Measurements from ENCODE around the gene PRRT1B.
"Not testable (repeated sequence)": the region's sequence is repeated elsewhere in the genome, so short reads cannot be mapped to it uniquely, and the experiment has no call there.

Gene PRRT1B

GRCh38 chr9:131505012-131505411, 40.3 kb upstream of the PRRT1B start:
- no peak for TF ChIP-seq CTCF (IDR thresholded peaks at IDR 0.05)
- H3K4me2 ChIP-seq (ENCODE audit: low read length), result no peak overlapping the region
- no peaks in the 10 kb centered on the region for H3K36me3 ChIP-seq (ENCODE audit: control insufficient read depth, insufficient read depth, low read length)
- no peak overlapping the region for H2AFZ ChIP-seq
- H3K79me2 ChIP-seq, result peaks cover 2% of the 10 kb centered on the region
- H3K9ac ChIP-seq, result no peak overlapping the region
- no peak overlapping the region for H3K4me3 ChIP-seq (ENCODE audit: low read depth, low read length)
- no peak overlapping the region for H3K27ac ChIP-seq
- peaks cover 2% of the 10 kb centered on the region for H3K4me1 ChIP-seq
- no peaks in the 10 kb centered on the region for H3K9me3 ChIP-seq (ENCODE audit: control insufficient read depth, low read length)
- no peaks in the 10 kb centered on the region for H3K27me3 ChIP-seq (ENCODE audit: control insufficient read depth, insufficient read depth, low read length)

DNA sequence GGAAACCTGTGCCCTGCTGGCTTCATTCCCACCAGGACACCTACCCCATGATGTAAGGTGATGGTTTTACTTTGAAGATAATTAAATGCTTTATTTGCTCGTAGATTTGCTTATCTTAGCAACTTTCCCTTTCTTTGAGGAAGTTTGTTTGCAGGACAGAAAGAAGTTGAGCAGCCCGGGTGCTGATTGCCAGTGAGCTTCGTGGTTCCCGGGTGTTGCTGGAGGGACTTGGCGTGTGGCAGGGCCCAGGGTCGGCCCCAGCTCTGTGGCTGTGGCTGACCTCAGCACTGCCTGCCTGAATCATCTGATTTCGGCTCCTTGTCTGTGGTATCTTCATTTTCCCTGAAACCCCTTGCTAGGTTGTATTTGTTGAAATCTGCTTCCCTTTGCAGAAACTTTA, 33.9 kb upstream of the PRRT1B start:
- Histone ChIP-seq H3K9me3 (ENCODE audit: control insufficient read depth, low read length) (no peaks in the 10 kb centered on the region), H3K4me1 (no peaks in the 10 kb centered on the region), H3K36me3 (ENCODE audit: control insufficient read depth, insufficient read depth, low read length) (no peaks in the 10 kb centered on the region), H3K27me3 (ENCODE audit: control insufficient read depth, insufficient read depth, low read length) (no peaks in the 10 kb centered on the region), H3K27ac (no peak overlapping the region), H3K4me3 (ENCODE audit: low read depth, low read length) (no peak overlapping the region), H2AFZ (no peak overlapping the region), H3K9ac (no peak overlapping the region), H3K79me2 (no peaks in the 10 kb centered on the region), H3K4me2 (ENCODE audit: low read length) (no peak overlapping the region)
- TF ChIP-seq CTCF (IDR thresholded peaks at IDR 0.05), result no peak

GRCh38 chr9:131511880-131512279, 33.4 kb upstream of the PRRT1B start:
- H3K79me2 ChIP-seq, result no peaks in the 10 kb centered on the region
- TF ChIP-seq CTCF (IDR thresholded peaks at IDR 0.05), result no peak
- H3K36me3 ChIP-seq (ENCODE audit: control insufficient read depth, insufficient read depth, low read length), result no peaks in the 10 kb centered on the region
- no peak overlapping the region for H3K27ac ChIP-seq
- H3K4me3 ChIP-seq (ENCODE audit: low read depth, low read length), result no peak overlapping the region
- H3K9ac ChIP-seq, result no peak overlapping the region
- H3K27me3 ChIP-seq (ENCODE audit: control insufficient read depth, insufficient read depth, low read length), result no peaks in the 10 kb centered on the region
- no peaks in the 10 kb centered on the region for H3K4me1 ChIP-seq
- no peak overlapping the region for H3K4me2 ChIP-seq (ENCODE audit: low read length)
- H3K9me3 ChIP-seq (ENCODE audit: control insufficient read depth, low read length), result no peaks in the 10 kb centered on the region
- H2AFZ ChIP-seq, result no peak overlapping the region

GRCh38 chr9:131513177-131513576, 32.1 kb upstream of the PRRT1B start:
- Histone ChIP-seq H3K4me2 (ENCODE audit: low read length) (no peak overlapping the region), H3K27ac (no peak overlapping the region), H3K79me2 (no peaks in the 10 kb centered on the region), H3K4me3 (ENCODE audit: low read depth, low read length) (no peak overlapping the region), H3K9ac (no peak overlapping the region), H3K27me3 (ENCODE audit: control insufficient read depth, insufficient read depth, low read length) (no peaks in the 10 kb centered on the region), H2AFZ (no peak overlapping the region), H3K36me3 (ENCODE audit: control insufficient read depth, insufficient read depth, low read length) (no peaks in the 10 kb centered on the region), H3K4me1 (no peaks in the 10 kb centered on the region), H3K9me3 (ENCODE audit: control insufficient read depth, low read length) (no peaks in the 10 kb centered on the region)
- TF ChIP-seq CTCF (IDR thresholded peaks at IDR 0.05), result no peak

GRCh38 chr9:131515559-131516031, 29.7 kb upstream of the PRRT1B start:
- not testable (repeated sequence) for H3K36me3 ChIP-seq (ENCODE audit: control insufficient read depth, insufficient read depth, low read length)

More at GRCh38 chr9:131515559-131516031, 29.7 kb upstream of the PRRT1B start:
- not testable (repeated sequence) for H3K9ac ChIP-seq; H3K27ac ChIP-seq; H3K27me3 ChIP-seq (ENCODE audit: control insufficient read depth, insufficient read depth, low read length); H2AFZ ChIP-seq; H3K4me1 ChIP-seq; H3K4me2 ChIP-seq (ENCODE audit: low read length); H3K4me3 ChIP-seq (ENCODE audit: low read depth, low read length); H3K9me3 ChIP-seq (ENCODE audit: control insufficient read depth, low read length); H3K79me2 ChIP-seq

Measured in parathyroid adenoma (tissue), 2 donors.